Fibroblast of skin of scalp (primary cell): ENCODE results near the gene PPFIA3. TPM values are rescaled to one million over a fixed set of nuclear protein-coding genes. Genes with fewer than 3 reads are reported as not detected.

Source experiments
- DNase-seq: peaks from one replicate; pipeline ENCODE4 v3.0.0-alpha.2; 2013
- polyA plus RNA-seq, 2 experiments: library from polyadenylated mRNA; unstranded; fragments of 120-200 nt; gene quantifications; one replicate each; pipeline ENCODE4 v1.2.1, GENCODE V29; 2013; ENCODE audit not compliant: insufficient read length in 2 of 2

PPFIA3 gene
- polyA plus RNA-seq (2013, experiment 1 of 2; ENCODE audit: insufficient read length) = 9.8 TPM
- 10.7 TPM for polyA plus RNA-seq (2013, experiment 2 of 2; ENCODE audit: insufficient read length)

DNA sequence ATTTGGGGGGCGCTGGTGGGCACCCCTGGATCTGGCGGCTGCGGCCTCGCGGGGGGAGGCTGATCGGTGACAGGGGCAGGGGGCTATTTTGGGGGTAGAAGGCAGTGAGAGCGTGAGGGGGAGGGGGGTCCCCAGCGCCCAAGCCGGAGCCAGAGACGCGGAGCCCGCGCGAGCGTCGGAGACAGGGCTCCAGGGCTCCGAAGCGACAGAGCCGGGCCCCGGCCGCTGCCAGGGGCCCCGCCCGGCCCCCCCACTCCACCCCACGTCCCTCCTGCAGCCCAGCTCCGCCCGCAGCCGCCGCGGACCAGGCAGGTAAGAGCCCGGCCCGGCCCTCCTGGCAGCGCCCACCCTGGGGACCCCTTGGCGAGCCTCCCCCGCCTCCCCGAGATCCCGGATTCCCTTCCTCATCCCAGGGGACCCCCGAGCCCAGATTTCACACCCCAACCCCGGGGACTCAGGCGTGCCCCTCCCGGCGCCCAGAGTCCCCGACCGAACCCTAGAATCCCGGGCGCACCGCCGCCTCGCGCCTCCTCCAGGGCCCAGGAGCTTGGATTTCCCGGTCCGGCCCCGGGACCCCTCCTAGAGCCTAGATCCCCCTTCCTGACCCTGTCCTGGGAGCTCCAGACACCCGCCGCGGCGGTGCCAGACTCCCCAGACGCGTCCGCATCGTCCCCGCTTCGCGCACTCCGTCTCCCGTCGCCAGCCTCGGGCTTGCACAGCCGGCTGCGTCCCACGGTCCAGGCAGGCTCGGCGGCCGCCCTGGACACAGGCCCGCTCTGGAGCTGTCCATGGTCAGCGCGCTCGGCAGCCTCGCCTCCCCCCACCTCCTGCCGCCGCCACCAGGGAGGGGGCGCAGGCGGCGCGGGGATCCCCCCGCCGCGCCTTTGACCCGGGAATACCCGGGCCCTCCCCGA is at the start of gene PPFIA3:
Gene PPFIA3 (plus strand): TSS at position 134 of the 914 bp plus-strand sequence. CDS start 8,330 bp downstream, outside the sequence.
- DNase-seq = peak; percentile 60

DNA sequence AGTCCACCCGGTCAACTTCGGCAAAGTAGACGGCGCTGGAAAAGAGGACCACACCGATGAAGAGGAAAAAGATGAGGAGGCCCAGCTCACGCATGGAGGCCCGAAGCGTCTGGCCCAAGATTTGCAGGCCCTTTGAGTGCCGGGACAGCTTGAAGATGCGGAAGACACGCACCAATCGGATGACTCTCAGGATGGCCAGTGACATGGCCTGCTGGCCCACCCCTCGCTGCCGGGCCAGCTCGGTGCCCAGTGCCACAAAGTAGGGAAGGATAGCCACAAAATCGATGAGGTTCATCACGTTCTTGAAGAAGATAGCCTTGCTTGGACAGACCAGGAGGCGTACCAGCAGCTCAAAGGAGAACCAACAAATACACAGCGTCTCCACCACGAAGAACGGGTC is 48.9 kb upstream of the PPFIA3 start:
- DNase-seq = no peak

DNA sequence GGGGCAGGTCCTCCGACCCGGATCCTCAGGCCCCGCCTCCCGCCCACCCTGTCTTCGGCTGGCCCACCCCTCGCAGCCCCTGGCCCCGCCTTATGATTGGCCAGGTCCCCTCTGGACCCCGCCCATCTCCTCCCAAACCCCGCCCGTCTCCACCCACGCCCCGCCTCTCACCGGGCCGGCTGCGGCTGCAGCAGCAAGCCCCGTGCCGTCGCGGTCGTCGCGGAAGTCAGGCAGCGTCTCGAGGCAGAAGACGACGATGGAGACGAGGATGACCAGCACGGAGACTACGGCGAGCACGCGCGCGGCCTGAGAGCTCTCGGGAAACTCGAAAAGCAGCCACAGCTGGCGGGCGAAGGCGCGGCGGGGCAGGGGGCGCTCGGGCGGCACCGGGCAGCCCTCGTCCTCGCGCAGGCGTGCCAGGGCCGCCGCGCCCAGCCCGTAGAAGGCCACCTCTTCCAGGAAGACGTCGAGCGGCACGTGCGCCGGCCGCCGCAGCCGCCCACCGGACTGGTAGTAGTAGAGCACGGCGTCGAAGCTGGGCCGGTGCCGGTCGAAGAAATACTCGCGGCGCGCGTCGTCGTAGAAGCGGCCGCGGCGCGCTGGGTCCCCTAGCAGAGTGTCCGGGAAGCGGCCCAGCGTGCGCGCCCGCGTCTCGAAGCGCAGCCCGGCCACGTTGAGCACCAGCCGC is 47.3 kb upstream of the PPFIA3 start:
- DNase-seq = peak; percentile 11

DNA sequence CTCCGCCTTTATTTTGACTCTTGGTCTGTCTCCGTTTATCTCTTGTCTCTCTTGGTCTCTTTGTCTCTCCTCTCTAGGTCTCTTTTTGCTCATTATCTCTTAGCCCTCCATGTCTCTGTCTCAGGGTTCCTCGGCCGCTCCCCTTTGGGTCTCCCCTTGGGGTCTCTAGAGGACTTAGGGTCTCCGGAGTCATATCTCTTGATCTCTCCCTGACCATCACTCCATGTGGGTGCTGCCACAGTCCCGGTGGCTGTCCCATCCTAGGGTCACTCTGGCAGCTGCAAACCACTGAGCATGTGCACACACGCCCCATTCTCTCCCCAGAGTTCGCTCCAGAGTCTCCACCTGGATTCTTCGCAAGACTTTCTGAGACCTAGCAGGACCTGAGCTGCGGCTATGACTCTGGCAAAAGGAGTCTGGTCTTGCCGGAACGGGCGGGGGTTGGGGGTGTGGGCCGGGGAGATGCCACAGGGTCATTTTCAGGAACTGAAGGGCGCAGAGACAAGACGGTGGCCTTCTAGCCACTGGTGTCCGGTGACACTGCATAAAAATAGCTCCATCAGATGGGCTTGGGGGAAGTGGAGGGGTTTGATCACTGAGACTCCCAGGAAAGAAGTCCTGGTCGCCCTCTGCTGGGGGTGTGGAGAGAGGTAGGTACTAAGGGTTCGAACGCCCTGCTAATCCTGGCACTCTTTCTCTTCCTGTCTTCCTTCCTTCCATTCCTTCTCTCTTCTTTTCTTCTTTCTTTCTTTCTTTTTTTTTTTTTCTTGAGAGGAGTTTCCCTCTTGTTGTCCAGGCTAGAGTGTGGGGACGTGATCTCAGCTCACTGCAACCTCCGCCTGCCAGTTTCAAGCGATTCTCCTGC is 45.6 kb upstream of the PPFIA3 start:
- DNase-seq = peak; percentile 49

DNA sequence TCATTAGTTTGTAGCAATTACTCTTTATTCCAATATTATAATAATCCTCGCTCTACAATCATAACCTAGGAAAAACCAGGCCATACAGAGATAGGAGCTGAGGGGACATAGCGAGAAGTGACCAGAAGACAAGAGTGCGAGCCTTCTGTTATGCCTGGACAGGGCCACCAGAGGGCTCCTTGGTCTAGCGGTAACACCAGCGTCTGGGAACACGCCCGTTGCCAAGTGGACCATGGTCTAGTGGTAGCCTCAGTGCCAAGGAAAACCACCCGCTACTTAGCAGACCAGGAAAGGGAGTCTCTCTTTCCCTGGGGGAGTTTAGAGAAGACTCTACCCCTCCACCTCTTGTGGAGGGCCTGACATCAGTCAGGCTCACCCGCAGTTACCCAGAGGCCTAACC is 44.5 kb upstream of the PPFIA3 start:
- peak; percentile 58 for DNase-seq

DNA sequence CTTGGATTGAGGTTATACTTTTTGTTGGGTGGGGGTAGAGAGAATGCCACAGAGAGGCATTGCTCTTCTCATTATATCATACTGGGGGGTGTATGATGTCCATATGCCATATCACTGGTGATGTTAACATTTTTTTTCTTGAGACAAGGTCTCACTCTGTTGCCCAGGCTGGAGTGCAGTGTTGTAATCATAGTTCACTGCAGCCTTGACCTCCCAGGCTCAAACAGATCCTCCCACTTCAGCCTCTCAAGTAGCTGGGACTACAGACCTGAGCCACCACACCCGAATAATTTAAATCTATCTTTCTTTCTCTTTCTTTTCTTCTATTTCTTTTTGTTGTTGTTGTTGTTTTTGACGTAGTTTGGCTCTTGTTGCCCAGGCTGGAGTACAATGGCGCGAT is 39.0 kb upstream of the PPFIA3 start:
- DNase-seq = no peak

DNA sequence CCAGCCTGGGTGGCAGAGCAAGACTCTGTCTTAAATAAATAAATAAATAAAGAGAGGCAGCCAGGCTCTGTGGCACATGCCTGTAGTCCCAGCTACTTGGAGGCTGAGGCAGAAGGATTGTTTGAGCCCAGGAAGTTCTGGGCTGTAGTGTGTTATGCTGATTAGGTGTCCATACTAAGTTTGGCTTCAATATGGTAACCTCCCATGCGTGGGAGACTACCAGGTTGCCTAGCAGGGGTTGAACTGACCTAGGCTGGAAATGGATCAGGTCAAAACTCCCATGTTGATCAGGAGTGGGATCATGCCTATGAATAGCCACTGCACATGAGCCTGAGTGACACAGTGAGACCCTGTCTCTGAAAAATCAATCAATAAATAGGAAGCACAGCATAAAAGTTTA is 38.1 kb upstream of the PPFIA3 start:
- DNase-seq = no peak

DNA sequence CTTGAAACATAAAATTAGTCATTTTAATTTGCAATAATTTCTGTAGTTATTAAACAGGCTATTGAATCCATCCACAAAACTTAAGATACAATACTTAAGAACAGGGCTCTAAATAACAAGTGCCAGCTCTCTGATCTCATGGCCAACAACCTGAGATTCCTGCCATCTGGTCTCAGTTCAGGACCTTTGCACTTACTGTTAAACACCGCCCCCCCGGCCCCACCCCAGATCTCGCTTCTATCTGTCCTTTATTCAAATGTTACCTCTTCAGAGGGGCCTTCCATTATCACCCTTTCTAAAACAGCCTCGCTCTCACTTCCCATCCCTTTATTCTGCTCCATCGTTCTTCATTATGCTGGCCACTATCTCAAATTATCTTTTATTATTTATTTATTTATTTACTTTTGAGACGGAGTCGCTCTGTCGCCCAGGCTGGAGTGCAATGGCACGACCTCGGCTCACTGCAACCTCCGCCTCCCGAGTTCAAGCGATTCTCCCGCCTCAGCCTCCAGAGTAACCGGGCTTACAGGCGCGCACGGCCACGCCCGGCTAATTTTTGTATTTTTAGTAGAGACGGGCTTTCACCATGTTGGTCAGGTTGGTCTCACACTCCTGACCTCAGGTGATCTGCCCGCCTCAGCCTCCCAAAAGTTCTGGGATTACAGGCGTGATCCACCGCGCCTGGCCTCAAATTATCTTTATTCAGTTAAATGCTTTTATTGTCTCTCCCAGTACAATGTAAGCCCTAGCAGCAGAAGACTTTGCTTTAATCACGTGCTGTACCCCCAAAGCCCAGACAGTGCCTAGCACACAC is 34.9 kb upstream of the PPFIA3 start:
- DNase-seq = no peak

DNA sequence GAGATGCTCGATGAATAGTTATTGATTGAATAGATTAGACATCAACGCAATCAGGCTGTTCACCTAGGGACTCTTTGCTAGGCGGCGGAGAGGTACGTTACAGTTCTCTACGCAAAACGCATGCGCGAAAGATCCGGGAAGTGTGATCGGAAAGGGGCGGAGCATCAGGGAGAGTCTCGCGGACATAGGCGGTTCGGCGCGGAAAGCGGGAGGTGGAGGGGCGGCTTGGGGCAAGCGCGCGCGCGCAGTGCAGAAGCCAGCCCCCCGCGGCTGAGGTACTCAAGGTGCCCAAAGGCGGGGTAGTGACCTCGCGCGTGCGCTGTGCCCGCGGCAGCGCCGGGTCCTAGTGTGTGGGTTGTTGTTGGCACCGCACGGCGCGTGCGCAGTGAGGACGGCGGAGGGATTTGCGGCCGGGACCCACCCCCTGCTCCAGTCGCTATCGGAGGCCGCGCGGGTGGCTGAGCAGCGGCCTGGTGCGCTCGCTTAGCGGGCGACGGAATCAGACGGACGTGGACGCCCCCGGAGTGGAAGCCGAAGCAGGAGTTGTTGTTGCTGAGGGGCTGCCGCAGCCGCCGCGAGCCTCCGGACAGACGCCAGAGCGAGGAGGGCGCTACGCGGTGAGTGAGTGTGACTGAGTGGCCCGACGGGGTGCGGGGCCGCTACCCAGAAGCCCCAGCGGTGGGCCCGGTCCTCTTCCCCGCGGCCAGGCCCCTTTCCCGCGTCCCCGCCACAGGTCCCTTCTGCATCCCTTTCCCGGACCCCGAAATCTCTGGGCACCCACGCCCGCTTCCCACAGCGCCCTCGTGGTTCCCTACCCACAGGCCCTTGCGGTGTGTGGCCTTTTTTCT is 34.1 kb upstream of the PPFIA3 start, which contains the start of gene SNRNP70:
Gene SNRNP70 (plus strand): TSS at position 432 of the 848 bp plus-strand sequence. CDS start 964 bp downstream, outside the sequence.
- peak; percentile 100 for DNase-seq

DNA sequence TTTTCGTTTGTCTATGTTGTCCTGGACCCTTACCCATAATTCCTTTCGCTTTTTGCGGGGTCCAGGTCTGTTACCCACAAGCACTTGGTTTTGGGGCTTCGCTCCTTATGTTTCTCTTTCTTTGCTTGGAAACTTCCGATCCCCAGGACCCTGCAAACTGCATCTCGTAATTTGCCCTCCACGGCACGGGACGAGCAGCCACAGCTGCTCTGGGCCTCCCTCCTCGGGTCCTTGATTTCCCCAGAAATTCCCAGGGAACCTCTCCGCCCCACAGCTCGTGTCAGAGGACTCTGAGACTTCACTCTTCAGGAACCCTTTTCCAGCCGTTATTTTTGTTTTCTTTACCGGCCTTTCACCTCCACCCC is 33.5 kb upstream of the PPFIA3 start:
- no peak for DNase-seq

DNA sequence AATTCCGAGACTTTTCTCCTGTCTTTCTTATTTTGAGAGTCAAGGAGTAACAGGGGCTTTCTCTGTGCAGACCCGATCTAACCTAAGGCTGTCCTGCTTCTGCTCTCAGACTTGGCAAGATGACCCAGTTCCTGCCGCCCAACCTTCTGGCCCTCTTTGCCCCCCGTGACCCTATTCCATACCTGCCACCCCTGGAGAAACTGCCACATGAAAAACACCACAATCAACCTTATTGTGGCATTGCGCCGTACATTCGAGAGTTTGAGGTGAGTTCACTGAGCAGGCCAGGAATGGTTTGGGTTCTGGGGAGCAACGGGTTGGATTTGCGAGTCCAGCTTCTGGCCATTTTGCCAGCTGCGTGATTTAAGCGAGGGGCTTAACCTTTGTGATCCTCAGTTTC is 33.0 kb upstream of the PPFIA3 start:
- DNase-seq = no peak

DNA sequence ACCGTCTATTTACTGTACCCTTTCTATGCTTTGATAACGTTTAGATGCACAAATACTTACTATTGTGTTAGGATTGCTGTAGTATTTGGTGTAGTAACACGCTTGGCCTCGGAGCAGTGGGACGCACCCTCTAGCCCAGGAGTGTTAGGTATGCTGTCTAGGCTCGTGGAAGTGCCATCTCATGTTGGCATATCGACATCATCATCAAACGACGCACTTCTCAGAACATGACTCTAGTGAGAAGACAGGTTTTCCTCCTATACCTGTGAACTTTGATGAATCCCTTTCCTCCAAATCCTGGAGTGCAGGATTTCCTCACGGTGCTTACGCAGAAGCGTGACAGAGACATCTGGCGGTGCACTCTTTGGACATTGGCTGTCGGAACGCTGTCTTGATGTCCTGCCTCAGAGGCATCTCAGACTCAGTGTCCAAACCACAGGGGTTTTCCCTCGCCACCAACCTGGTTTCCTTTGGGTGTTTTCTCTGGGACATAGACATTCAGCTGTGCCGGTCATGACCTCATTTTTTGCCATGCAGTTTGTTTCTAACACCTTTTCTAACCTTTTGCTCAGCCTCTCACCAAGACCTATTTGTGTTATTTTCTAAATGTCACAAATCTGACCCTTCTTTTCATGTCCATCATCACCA is 27.8 kb upstream of the PPFIA3 start:
- DNase-seq = no peak

DNA sequence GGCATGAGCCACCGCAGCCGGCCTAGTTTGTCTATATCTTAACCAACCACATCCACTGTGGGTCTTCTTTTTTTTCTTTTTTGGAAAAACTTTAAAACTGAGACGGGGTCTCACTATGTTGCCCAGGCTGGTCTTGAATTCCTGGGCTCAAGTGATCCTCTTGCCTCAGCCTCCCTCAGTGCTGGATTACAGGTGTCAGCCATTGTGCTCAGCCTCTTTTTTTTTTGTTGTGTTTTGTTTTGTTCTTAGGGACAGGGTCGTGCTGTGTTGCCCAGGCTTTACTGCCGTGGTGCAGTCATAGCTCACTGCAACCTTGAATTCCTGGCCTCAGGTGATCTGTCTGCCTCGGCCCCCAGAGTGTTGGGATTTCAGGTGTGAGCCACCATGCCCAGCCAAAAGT is 26.7 kb upstream of the PPFIA3 start:
- DNase-seq = no peak

DNA sequence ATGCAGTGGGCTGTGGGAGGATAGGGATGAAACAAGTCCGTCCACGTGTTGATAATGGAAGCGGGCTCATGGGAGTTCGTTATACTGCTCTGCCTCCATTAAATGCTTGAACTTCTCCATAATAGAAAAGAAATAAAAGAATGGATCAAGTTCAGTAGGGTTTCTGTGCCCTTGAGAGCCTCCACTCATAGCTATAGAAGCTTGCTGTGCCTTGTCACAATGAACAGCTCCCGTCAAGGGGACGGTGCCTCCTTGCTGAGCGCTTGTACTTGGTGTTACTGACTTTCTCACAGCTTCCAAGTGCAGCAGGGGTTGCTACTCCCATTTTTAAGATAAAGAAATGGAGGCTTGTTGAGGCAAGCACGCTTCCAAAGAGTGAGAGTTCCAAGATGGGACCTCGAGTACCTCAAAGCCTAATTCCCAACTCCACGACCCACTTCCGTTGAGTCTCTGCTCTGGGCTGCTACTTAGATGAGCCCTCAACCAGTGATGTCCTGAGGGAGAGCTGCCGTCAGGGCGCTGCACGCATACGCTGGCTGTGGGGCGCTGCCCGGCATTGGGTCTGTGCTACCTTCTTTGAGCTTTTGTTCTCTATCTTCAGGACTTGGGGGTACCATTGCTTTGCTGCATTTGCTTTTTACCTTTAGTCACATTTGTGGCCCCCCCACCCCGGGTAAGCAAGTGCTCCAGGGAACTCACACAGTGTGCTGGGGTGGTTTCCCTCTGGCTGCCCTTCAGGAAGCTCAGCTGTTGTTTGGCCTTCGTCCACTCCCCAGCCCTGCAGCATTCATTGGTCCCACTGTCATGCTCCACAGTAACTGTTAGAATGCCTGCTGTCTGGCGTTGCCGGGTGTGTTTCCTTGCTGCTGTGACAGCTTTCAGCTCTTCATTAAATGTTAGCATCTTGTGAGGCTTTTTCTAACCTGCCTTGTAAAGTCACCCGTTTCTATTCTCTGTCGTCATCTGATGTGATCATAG is 24.6 kb upstream of the PPFIA3 start:
- no peak for DNase-seq

DNA sequence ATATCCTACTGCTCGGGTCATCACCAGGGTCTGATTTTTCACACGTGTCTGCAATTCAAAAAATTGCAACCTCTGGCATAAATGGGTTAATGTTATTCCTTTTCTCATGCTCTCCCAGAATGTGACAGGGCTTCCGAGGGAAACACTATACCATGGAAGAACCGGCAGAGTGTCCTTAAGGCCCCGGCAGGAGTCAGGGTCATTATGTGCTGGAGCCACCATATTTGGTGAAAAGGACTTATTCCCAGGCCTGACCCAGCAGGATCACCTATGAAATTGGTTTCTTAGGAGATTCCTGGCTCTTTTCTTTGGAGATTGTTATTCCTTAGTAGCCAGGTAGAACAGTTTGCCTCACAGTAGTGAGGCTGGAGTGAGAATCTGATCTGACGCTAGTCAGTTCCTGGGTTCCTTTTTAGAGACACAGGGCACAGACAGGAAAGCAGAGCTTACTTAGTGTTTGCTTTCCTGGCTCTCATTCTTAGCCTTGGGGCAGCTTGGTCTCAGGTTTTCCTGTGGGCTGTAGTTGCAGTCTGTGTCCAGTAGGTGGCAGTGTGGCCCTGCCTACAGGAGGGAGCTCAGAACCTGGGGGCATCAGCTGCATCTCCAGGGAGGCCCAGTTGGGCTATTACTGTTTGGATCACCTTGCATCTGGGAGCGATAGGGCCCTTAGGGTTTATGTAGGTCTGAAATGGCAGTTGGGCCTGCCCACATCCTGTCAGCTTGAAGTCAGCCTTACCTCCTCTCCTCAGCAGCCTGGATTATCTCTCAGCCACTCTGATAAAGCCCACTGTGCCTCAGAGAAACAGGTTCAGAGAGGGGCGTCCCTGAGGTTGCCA is 21.7 kb upstream of the PPFIA3 start:
- DNase-seq = peak; percentile 73

DNA sequence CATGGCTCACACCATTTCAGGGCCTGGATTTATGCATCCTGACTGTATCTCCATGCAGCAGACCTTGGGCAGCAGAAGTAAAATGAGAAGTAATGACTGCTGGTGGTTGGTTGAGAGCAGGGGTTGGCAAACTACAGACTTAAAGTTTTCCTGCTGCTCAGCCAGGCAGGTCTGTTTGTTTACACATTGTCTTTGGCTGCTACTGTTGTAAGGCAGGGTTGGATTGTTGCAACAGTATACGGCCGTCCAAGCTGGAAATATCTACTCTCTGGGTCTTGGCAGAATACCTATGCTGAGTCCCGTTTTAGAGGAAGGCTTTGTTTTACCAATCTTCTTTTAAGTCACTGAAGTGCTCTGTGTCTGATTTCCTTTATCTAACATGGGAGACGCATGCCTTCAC is 20.5 kb upstream of the PPFIA3 start:
- no peak for DNase-seq

DNA sequence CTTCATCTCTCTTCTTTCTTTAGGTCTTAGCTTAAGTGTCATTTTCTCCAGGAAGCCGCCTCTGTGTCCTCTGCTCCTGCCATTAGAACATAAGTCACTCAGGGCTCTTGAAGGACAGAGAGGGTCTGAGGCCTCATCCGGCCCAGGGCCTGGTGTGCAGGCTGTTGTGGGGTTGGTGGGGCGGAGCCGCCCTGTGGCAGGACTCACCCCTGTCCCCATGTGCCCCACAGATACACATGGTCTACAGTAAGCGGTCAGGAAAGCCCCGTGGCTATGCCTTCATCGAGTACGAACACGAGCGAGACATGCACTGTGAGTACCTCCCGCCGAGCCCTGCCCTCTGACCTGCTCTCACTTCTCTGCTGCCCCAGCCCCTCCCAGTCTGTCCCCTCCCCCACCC is 18.2 kb upstream of the PPFIA3 start:
- no peak for DNase-seq

DNA sequence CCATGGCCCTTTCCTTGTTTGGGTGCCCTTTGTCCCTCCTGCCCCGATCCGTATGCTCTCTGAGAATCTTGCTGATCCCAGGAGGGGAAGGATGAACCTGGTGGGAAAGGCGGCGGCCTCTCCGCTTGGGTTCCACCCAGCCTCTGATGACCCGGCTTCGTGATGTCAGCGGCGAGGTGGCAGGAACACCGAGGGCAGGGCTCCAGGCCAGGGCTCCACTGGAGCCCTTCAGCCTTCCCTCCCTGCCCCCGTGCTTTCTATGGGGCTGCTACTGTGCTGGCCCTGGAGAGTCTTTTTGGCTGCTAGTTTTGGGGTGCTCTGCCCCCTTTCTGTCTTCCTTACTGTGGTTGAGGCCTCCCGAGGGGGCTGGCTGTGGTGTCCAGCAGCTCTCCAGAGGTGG is 17.0 kb upstream of the PPFIA3 start:
- DNase-seq = no peak
